ENCODE measurements around the gene FADS3. TPM values are rescaled to one million over a fixed set of nuclear protein-coding genes. Genes with fewer than 3 reads are reported as not detected.

Gene FADS3
- total RNA-seq, 2 donors from 2014 or later = 368 to 393 TPM

GRCh38 chr11:61898247-61898582, 6.9 kb upstream of the FADS3 start:
- DNase-seq (ENCODE audit: low spot score) = no peak
- no peak for TF ChIP-seq CTCF (IDR thresholded peaks at IDR 0.05)
- peaks cover 0 to 4% of the 10 kb centered on the region in 2 donors for H3K4me1 ChIP-seq (ENCODE audit: control insufficient read depth in 1 of 2, low read depth in 2 of 2)
- peaks cover 7% of the 10 kb centered on the region for H3K36me3 ChIP-seq
- no peaks in the 10 kb centered on the region for H3K9me3 ChIP-seq
- no peak for ATAC-seq (ENCODE audit: insufficient number of reproducible peaks, low FRiP score, low read depth)
- no peak overlapping the region for H3K27ac ChIP-seq
- H3K27me3 ChIP-seq (replicated peaks; ENCODE audit: insufficient read depth) = no peaks in the 10 kb centered on the region
- no peak overlapping the region for H3K4me3 ChIP-seq

DNA sequence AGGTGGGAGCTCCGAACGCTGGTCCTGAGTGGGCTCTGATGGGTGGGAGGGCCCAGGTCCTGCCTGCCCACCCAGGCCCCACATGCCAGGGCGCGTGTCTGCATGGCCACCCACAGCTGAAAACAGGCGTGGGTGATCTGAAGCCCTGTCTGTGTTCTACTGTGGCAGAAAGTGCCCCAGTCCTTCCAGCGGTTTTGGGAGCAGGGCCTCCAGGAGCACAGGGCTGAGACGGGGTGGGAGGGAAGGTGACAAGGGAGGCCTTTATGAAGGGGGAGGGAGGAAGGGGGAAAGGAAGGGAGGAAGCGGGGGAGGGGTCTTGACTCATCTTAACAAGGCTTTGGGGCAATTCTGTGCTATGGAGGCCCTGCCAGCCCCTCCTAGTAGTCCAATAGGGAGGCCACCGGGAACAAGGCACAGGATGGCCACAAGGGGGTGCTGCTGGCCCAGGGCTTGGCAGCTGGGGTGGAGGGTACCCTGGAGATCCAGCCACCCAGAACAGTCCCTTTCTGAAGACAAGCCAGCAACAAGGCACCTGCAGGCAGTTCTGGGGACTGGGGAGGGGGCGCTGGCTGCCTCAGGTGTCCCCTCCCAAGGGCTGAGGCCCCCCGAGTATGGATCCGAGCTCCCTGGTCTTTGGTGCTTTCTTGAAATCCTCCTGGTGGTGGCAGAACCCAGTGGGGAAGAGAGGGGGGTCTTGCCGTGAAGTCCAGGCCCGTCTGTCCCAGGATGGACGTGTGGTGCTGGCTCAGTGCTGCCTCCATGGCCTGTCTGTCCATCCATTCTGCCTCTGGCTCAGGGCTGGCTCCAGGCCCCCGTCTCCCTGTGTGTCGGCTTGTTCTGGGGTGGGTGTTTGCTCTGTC, 6.3 kb upstream of the FADS3 start:
- no peaks in the 10 kb centered on the region for H3K27me3 ChIP-seq (replicated peaks; ENCODE audit: insufficient read depth)
- no peak overlapping the region for H3K4me3 ChIP-seq
- H3K9me3 ChIP-seq = no peaks in the 10 kb centered on the region
- DNase-seq (ENCODE audit: low spot score) (no peak), ATAC-seq (ENCODE audit: insufficient number of reproducible peaks, low FRiP score, low read depth) (no peak)
- peak; percentile 88 for TF ChIP-seq CTCF (IDR thresholded peaks at IDR 0.05)
- peaks cover 7% of the 10 kb centered on the region for H3K36me3 ChIP-seq
- H3K27ac ChIP-seq = no peak overlapping the region
- peaks cover 0 to 4% of the 10 kb centered on the region in 2 donors for H3K4me1 ChIP-seq (ENCODE audit: control insufficient read depth in 1 of 2, low read depth in 2 of 2)

DNA sequence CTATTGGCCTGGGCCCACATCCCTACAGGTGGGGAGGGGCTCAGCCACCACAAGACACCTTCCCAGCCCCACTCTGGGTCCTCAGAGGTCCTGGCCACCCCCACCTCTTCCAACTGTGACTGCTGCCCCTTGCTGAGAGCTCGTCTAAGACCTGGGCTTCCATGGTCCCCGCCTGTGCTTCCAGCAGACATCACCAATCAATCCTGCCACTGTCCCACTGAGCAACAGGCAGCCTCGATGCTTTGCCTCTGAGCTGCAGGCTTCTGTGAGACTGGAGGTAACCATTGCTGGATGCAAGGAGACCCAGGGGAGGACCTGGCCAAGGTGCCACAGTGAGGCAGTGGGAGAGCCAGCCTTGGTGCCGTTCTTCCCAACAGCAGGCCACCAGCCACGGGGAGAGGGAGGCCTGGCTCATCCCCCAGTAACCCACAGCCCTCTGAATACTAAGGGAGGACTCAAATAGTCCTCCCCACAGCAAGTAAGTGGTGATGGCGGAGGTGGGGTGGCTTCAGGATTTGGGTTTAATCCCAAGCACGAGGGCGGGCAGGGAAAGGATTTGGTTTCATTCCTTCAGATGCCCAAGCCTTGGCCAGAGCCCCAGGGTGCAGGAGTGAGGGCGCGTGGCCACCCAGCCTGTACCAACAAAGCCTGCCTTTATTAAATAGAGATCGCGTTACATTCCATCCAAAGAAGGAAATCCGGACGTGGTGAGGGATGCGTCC, 5.5 kb upstream of the FADS3 start:
- peaks cover 0 to 4% of the 10 kb centered on the region in 2 donors for H3K4me1 ChIP-seq (ENCODE audit: control insufficient read depth in 1 of 2, low read depth in 2 of 2)
- H3K27ac ChIP-seq = no peak overlapping the region
- TF ChIP-seq CTCF (IDR thresholded peaks at IDR 0.05) = no peak
- H3K4me3 ChIP-seq = no peak overlapping the region
- ATAC-seq (ENCODE audit: insufficient number of reproducible peaks, low FRiP score, low read depth) (no peak), DNase-seq (ENCODE audit: low spot score) (no peak)
- H3K9me3 ChIP-seq = no peaks in the 10 kb centered on the region
- no peaks in the 10 kb centered on the region for H3K27me3 ChIP-seq (replicated peaks; ENCODE audit: insufficient read depth)
- H3K36me3 ChIP-seq = peaks cover 2% of the 10 kb centered on the region

GRCh38 chr11:61895718-61896059, 4.3 kb upstream of the FADS3 start:
- H3K4me1 ChIP-seq (ENCODE audit: control insufficient read depth in 1 of 2, low read depth in 2 of 2) = peaks cover 0 to 4% of the 10 kb centered on the region in 2 donors
- no peak overlapping the region for H3K27ac ChIP-seq
- no peak for ATAC-seq (ENCODE audit: insufficient number of reproducible peaks, low FRiP score, low read depth)
- no peaks in the 10 kb centered on the region for H3K27me3 ChIP-seq (replicated peaks; ENCODE audit: insufficient read depth)
- no peak for TF ChIP-seq CTCF (IDR thresholded peaks at IDR 0.05)
- no peaks in the 10 kb centered on the region for H3K36me3 ChIP-seq
- H3K9me3 ChIP-seq = no peaks in the 10 kb centered on the region
- no peak overlapping the region for H3K4me3 ChIP-seq
- DNase-seq (ENCODE audit: low spot score) = no peak

DNA sequence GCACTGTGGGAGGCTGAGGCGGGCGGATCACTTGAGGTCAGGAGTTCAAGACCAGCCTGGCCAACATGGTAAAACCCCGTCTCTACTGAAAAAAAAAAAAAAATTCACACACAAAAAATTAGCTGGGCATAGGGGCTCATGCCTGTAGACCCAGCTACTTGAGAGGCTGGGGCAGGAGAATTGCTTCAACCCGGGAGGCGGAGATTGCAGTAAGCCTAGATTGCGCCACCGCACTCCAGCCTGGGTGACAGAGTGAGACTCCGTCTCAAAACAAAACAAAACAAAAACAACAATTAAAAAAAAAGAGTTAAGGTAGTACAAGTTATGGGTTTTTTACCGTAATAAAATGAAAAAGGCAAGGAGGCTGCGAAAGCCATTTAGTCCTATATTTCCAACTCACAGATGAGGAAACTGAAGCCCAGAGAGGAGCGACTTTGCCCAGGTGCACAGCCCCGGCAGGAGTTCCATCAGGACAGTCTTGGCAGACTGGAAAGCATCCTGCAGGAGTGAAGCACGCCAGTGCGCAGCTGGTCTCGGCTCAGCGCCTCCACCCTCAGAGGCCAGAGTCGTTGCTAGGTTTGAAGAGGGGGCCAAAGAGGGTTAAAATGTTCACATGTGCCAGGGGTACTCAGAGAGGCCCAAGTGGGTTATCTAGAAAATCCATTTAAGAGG, 3.8 kb upstream of the FADS3 start:
- peaks cover 0 to 9% of the 10 kb centered on the region in 2 donors for H3K4me1 ChIP-seq (ENCODE audit: control insufficient read depth in 1 of 2, low read depth in 2 of 2)
- no peaks in the 10 kb centered on the region for H3K36me3 ChIP-seq
- ATAC-seq (ENCODE audit: insufficient number of reproducible peaks, low FRiP score, low read depth) (no peak), DNase-seq (ENCODE audit: low spot score) (no peak)
- no peaks in the 10 kb centered on the region for H3K9me3 ChIP-seq
- H3K27ac ChIP-seq = no peak overlapping the region
- TF ChIP-seq CTCF (IDR thresholded peaks at IDR 0.05) = no peak
- no peak overlapping the region for H3K4me3 ChIP-seq
- H3K27me3 ChIP-seq (replicated peaks; ENCODE audit: insufficient read depth) = no peaks in the 10 kb centered on the region

Data from thoracic aorta (tissue), 2 donors.